Stimulated activated CD4-positive, alpha-beta T cell treated with anti-CD3 and anti-CD28 coated beads, Interleukin-15, amount 100 ng/mL, for 48 hours (primary cell): ENCODE results near the gene EMILIN1.

Source experiments
- DNase-seq, 2 donors: peaks; one replicate each; pipeline ENCODE4 v3.0.0-alpha.2; 2020; ENCODE audit warnings: low read depth in 2 of 2

EMILIN1 gene

GRCh38 chr2:27080140-27080469 is 1.7 kb downstream of the EMILIN1 start:
- DNase-seq: no peak

GRCh38 chr2:27080603-27080936 is 2.2 kb downstream of the EMILIN1 start:
- DNase-seq: no peak

GRCh38 chr2:27081984-27082772 is 3.8 kb downstream of the EMILIN1 start:
- DNase-seq: no peak

- no peak for DNase-seq
Observed at GRCh38 chr2:27082773-27083409, 4.5 kb downstream of the EMILIN1 start.

- DNase-seq: no peak
Observed at GRCh38 chr2:27083410-27084296, 5.2 kb downstream of the EMILIN1 start.

GRCh38 chr2:27084297-27085061 is 6.1 kb downstream of the EMILIN1 start:
- DNase-seq: no peak

- no peak for DNase-seq
Observed at GRCh38 chr2:27085062-27085672, 6.8 kb downstream of the EMILIN1 start.

GRCh38 chr2:27085673-27086089 is 7.3 kb downstream of the EMILIN1 start:
- DNase-seq: no peak

GRCh38 chr2:27086090-27086723 is 7.8 kb downstream of the EMILIN1 start:
- DNase-seq: peak; percentile 90 to 97

- no peak for DNase-seq
Observed at GRCh38 chr2:27086724-27087593, 8.5 kb downstream of the EMILIN1 start, which contains the start of gene KHK. Gene KHK (plus strand): TSS chr2:27086772. CDS start chr2:27087260, 488 bp downstream.

- DNase-seq: no peak
Observed at GRCh38 chr2:27087823-27088410, 9.5 kb downstream of the EMILIN1 start.

- no peak for DNase-seq
Observed at GRCh38 chr2:27088634-27089033, 10.2 kb downstream of the EMILIN1 start.

- no peak for DNase-seq
Observed at GRCh38 chr2:27089111-27089954, 10.9 kb downstream of the EMILIN1 start.

- no peak for DNase-seq
Observed at GRCh38 chr2:27091746-27092695, 13.6 kb downstream of the EMILIN1 start.

- DNase-seq: no peak
Observed at GRCh38 chr2:27092696-27093429, 14.4 kb downstream of the EMILIN1 start.
